ENCODE data around the gene CYP4V2. TPM values are rescaled to one million over a fixed set of nuclear protein-coding genes. Genes with fewer than 3 reads are reported as not detected.
A peak's percentile ranks its signal among the peaks of the same experiment; 100 is the strongest.

CYP4V2 gene
- total RNA-seq, 1 donor from 2014 or later, result 3.2 TPM

GRCh38 chr4:186226521-186227189 is 35.3 kb downstream of the CYP4V2 start:
- H3K4me3 ChIP-seq (ENCODE audit: low read depth, low read length), result no peak overlapping the region
- TF ChIP-seq CTCF (conservative IDR thresholded peaks at IDR 0.05; ENCODE audit: low read depth, low read length), result no peak
- no peak for DNase-seq (ENCODE audit: low read depth)

GRCh38 chr4:186227221-186227620 is 35.9 kb downstream of the CYP4V2 start, which contains the start of gene KLKB1:
TSS of gene KLKB1 (plus strand) at chr4:186227507. CDS start at chr4:186228196, 689 bp downstream.
- DNase-seq (ENCODE audit: low read depth), result no peak
- TF ChIP-seq CTCF (conservative IDR thresholded peaks at IDR 0.05; ENCODE audit: low read depth, low read length), result no peak
- peak within 1 kb of the TSS; percentile 39 for H3K4me3 ChIP-seq (ENCODE audit: low read depth, low read length)

- H3K4me3 ChIP-seq (ENCODE audit: low read depth, low read length), result peak overlapping the region; percentile 39
- DNase-seq (ENCODE audit: low read depth), result peak; percentile 16
- TF ChIP-seq CTCF (conservative IDR thresholded peaks at IDR 0.05; ENCODE audit: low read depth, low read length), result no peak
Measured at GRCh38 chr4:186227744-186228513, 36.6 kb downstream of the CYP4V2 start.

GRCh38 chr4:186228514-186228894 is 37.1 kb downstream of the CYP4V2 start:
- H3K4me3 ChIP-seq (ENCODE audit: low read depth, low read length), result peak overlapping the region; percentile 39
- DNase-seq (ENCODE audit: low read depth), result no peak
- TF ChIP-seq CTCF (conservative IDR thresholded peaks at IDR 0.05; ENCODE audit: low read depth, low read length), result no peak

- no peak overlapping the region for H3K4me3 ChIP-seq (ENCODE audit: low read depth, low read length)
- no peak for TF ChIP-seq CTCF (conservative IDR thresholded peaks at IDR 0.05; ENCODE audit: low read depth, low read length)
- no peak for DNase-seq (ENCODE audit: low read depth)
Measured at GRCh38 chr4:186234367-186234766, 43.0 kb downstream of the CYP4V2 start.

GRCh38 chr4:186236126-186236525 is 44.8 kb downstream of the CYP4V2 start:
- no peak overlapping the region for H3K4me3 ChIP-seq (ENCODE audit: low read depth, low read length)
- TF ChIP-seq CTCF (conservative IDR thresholded peaks at IDR 0.05; ENCODE audit: low read depth, low read length), result no peak
- DNase-seq (ENCODE audit: low read depth), result no peak

Measured in epithelial cell of proximal tubule (primary cell).